Activated CD8-positive, alpha-beta T cell treated with anti-CD3 and anti-CD28 coated beads for 36 hours (primary cell): ENCODE data around the gene USP17L28. TPM values are rescaled to one million over a fixed set of nuclear protein-coding genes. Genes with fewer than 3 reads are reported as not detected.
"Not testable (repeated sequence)": the region's sequence is repeated elsewhere in the genome, so short reads cannot be mapped to it uniquely, and the experiment has no call there.

Source experiments
- ATAC-seq: fragments of 200-7000 bp; cut with Tn5 transposase; one replicate; pipeline ENCODE4 v1.10.0; 2021; ENCODE audit warnings: mild to moderate bottlenecking, moderate library complexity
- CTCF ChIA-PET: fragments of 350-600 bp; sonication (Branson Sonifier 250); formaldehyde crosslinking; loops from one replicate; lab custom pipeline; 2021; ENCODE audit warnings: antibody characterized with exemption; lab: Charles Lee
- POLR2A ChIA-PET: fragments of 350-600 bp; sonication (Branson Sonifier 250); formaldehyde crosslinking; loops from one replicate; lab custom pipeline; 2021; ENCODE audit warnings: antibody characterized with exemption; lab: Charles Lee
- DNase-seq: peaks from one replicate; pipeline ENCODE4 v3.0.0-alpha.2; 2020
- H3K27ac Mint-ChIP-seq: one replicate; pipeline ENCODE4 v1.8.0; 2021; ENCODE audit warnings: mild to moderate bottlenecking, mixed read lengths
- H3K27me3 Mint-ChIP-seq: one replicate; pipeline ENCODE4 v1.8.0; 2021; ENCODE audit warnings: mixed read lengths
- H3K36me3 Mint-ChIP-seq: one replicate; pipeline ENCODE4 v1.8.0; 2021; ENCODE audit warnings: low read depth, mixed read lengths
- H3K4me1 Mint-ChIP-seq: one replicate; pipeline ENCODE4 v1.8.0; 2021; ENCODE audit warnings: low read depth, mixed read lengths
- H3K4me3 Mint-ChIP-seq: one replicate; pipeline ENCODE4 v1.8.0; 2021; ENCODE audit warnings: mild to moderate bottlenecking, moderate library complexity, mixed read lengths
- H3K9me3 Mint-ChIP-seq: one replicate; pipeline ENCODE4 v1.8.0; 2021; ENCODE audit warnings: mixed read lengths
- intact Hi-C: fragments of 100-400 bp; cut with micrococcal nuclease; formaldehyde crosslinking; loops from one replicate; pipeline ENCODE4 v1.10.0; 2022
- total RNA-seq, 2 experiments: library from RNA; stranded (reverse); gene quantifications; one replicate each; pipeline ENCODE4 v1.2.3, GENCODE V29; 2021

Gene USP17L28, protein sequence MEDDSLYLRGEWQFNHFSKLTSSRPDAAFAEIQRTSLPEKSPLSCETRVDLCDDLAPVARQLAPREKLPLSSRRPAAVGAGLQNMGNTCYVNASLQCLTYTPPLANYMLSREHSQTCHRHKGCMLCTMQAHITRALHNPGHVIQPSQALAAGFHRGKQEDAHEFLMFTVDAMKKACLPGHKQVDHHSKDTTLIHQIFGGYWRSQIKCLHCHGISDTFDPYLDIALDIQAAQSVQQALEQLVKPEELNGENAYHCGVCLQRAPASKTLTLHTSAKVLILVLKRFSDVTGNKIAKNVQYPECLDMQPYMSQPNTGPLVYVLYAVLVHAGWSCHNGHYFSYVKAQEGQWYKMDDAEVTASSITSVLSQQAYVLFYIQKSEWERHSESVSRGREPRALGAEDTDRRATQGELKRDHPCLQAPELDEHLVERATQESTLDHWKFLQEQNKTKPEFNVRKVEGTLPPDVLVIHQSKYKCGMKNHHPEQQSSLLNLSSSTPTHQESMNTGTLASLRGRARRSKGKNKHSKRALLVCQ
- total RNA-seq, result not detected

DNA sequence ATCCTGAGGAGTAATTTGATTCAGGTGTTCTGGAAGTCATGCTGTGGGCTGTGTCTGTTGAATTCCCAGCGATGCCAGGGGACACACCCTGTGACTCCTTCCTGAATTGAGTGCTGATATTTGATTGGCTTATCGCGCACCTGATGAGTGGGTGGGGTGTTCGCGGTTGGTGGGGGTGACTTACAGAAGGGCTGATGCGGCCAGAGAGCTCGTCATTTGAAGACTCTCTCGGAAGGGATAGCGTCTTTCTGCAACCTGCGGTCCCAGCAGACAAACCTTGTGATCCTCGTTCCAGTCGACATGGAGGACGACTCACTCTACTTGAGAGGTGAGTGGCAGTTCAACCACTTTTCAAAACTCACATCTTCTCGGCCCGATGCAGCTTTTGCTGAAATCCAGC lies at the start of gene USP17L28:
TSS of gene USP17L28 (plus strand) at position 301 of the 400 bp plus-strand sequence. CDS start at position 301, 0 bp downstream.
- DNase-seq, POLR2A ChIA-PET, H3K4me1 Mint-ChIP-seq, H3K27ac Mint-ChIP-seq, H3K36me3 Mint-ChIP-seq, CTCF ChIA-PET, H3K4me3 Mint-ChIP-seq, H3K9me3 Mint-ChIP-seq, intact Hi-C loops, ATAC-seq, H3K27me3 Mint-ChIP-seq: not testable (repeated sequence)

DNA sequence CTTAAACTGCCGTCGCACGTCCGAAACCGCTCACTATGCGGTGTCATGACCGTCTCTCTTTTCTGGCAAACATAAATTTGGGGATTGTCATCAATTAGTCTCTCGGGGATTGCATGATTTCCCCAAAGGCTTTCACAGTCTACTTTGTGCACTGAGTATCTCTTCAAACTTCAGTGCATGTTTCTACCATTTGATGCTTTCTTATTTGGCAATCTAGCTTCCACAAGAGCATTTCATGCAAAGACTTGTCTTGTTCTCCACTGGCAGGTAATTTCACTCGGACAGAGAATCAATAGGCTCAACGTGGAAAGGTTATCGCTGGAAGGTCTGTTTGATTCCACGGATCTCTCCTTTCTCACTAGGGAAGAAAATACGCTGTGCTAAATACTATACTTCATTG lies 24.5 kb upstream of the USP17L28 start:
- POLR2A ChIA-PET, H3K27ac Mint-ChIP-seq, H3K4me1 Mint-ChIP-seq, ATAC-seq, DNase-seq, H3K4me3 Mint-ChIP-seq, H3K9me3 Mint-ChIP-seq, H3K36me3 Mint-ChIP-seq, CTCF ChIA-PET, intact Hi-C loops, H3K27me3 Mint-ChIP-seq: not testable (repeated sequence)

DNA sequence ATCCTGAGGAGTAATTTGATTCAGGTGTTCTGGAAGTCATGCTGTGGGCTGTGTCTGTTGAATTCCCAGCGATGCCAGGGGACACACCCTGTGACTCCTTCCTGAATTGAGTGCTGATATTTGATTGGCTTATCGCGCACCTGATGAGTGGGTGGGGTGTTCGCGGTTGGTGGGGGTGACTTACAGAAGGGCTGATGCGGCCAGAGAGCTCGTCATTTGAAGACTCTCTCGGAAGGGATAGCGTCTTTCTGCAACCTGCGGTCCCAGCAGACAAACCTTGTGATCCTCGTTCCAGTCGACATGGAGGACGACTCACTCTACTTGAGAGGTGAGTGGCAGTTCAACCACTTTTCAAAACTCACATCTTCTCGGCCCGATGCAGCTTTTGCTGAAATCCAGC lies 23.8 kb upstream of the USP17L28 start, which contains the start of gene USP17L24:
TSS of gene USP17L24 (plus strand) at position 301 of the 400 bp plus-strand sequence. CDS start at position 301, 0 bp downstream.
- H3K27me3 Mint-ChIP-seq, POLR2A ChIA-PET, H3K4me3 Mint-ChIP-seq, H3K27ac Mint-ChIP-seq, DNase-seq, intact Hi-C loops, H3K4me1 Mint-ChIP-seq, H3K36me3 Mint-ChIP-seq, ATAC-seq, CTCF ChIA-PET, H3K9me3 Mint-ChIP-seq: not testable (repeated sequence)

DNA sequence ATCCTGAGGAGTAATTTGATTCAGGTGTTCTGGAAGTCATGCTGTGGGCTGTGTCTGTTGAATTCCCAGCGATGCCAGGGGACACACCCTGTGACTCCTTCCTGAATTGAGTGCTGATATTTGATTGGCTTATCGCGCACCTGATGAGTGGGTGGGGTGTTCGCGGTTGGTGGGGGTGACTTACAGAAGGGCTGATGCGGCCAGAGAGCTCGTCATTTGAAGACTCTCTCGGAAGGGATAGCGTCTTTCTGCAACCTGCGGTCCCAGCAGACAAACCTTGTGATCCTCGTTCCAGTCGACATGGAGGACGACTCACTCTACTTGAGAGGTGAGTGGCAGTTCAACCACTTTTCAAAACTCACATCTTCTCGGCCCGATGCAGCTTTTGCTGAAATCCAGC lies 19.1 kb upstream of the USP17L28 start, which contains the start of gene USP17L25:
TSS of gene USP17L25 (plus strand) at position 301 of the 400 bp plus-strand sequence. CDS start at position 301, 0 bp downstream.
- intact Hi-C loops, CTCF ChIA-PET, H3K4me3 Mint-ChIP-seq, H3K4me1 Mint-ChIP-seq, ATAC-seq, H3K27ac Mint-ChIP-seq, DNase-seq, H3K36me3 Mint-ChIP-seq, H3K9me3 Mint-ChIP-seq, POLR2A ChIA-PET, H3K27me3 Mint-ChIP-seq: not testable (repeated sequence)

DNA sequence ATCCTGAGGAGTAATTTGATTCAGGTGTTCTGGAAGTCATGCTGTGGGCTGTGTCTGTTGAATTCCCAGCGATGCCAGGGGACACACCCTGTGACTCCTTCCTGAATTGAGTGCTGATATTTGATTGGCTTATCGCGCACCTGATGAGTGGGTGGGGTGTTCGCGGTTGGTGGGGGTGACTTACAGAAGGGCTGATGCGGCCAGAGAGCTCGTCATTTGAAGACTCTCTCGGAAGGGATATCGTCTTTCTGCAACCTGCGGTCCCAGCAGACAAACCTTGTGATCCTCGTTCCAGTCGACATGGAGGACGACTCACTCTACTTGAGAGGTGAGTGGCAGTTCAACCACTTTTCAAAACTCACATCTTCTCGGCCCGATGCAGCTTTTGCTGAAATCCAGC lies 14.3 kb upstream of the USP17L28 start, which contains the start of gene USP17L26:
TSS of gene USP17L26 (plus strand) at position 301 of the 400 bp plus-strand sequence. CDS start at position 301, 0 bp downstream.
- H3K27me3 Mint-ChIP-seq, DNase-seq, H3K27ac Mint-ChIP-seq, H3K36me3 Mint-ChIP-seq, H3K4me3 Mint-ChIP-seq, POLR2A ChIA-PET, intact Hi-C loops, H3K9me3 Mint-ChIP-seq, ATAC-seq, H3K4me1 Mint-ChIP-seq, CTCF ChIA-PET: not testable (repeated sequence)

DNA sequence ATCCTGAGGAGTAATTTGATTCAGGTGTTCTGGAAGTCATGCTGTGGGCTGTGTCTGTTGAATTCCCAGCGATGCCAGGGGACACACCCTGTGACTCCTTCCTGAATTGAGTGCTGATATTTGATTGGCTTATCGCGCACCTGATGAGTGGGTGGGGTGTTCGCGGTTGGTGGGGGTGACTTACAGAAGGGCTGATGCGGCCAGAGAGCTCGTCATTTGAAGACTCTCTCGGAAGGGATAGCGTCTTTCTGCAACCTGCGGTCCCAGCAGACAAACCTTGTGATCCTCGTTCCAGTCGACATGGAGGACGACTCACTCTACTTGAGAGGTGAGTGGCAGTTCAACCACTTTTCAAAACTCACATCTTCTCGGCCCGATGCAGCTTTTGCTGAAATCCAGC lies 9.6 kb upstream of the USP17L28 start, which contains the start of gene USP17L5:
TSS of gene USP17L5 (plus strand) at position 301 of the 400 bp plus-strand sequence. CDS start at position 301, 0 bp downstream.
- DNase-seq, ATAC-seq, H3K4me1 Mint-ChIP-seq, H3K27me3 Mint-ChIP-seq, H3K9me3 Mint-ChIP-seq, H3K36me3 Mint-ChIP-seq, CTCF ChIA-PET, intact Hi-C loops, H3K27ac Mint-ChIP-seq, H3K4me3 Mint-ChIP-seq, POLR2A ChIA-PET: not testable (repeated sequence)

DNA sequence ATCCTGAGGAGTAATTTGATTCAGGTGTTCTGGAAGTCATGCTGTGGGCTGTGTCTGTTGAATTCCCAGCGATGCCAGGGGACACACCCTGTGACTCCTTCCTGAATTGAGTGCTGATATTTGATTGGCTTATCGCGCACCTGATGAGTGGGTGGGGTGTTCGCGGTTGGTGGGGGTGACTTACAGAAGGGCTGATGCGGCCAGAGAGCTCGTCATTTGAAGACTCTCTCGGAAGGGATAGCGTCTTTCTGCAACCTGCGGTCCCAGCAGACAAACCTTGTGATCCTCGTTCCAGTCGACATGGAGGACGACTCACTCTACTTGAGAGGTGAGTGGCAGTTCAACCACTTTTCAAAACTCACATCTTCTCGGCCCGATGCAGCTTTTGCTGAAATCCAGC lies 4.8 kb upstream of the USP17L28 start, which contains the start of gene USP17L27:
TSS of gene USP17L27 (plus strand) at position 301 of the 400 bp plus-strand sequence. CDS start at position 301, 0 bp downstream.
- CTCF ChIA-PET, H3K27ac Mint-ChIP-seq, DNase-seq, H3K9me3 Mint-ChIP-seq, H3K27me3 Mint-ChIP-seq, H3K4me1 Mint-ChIP-seq, H3K4me3 Mint-ChIP-seq, intact Hi-C loops, H3K36me3 Mint-ChIP-seq, ATAC-seq, POLR2A ChIA-PET: not testable (repeated sequence)

DNA sequence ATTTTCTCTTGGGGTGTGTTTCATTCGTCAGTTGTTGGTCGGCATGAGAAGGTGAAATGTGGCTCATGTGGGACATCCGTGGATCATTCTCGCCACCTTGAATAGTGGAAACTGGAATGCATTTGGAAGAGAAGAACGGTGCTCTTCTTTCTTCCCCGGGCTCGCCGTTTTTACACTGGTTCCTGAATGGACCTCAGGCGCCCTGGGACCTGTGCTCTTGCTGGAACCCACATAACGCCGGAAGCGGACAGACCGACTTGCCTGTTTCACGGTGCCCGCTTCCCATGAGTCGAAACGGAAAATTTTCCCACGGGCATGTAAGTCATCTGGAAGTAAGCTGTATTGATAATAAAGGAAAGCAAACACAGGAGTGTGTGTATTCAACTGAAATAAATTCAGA lies 2.2 kb downstream of the USP17L28 start:
- H3K27ac Mint-ChIP-seq, DNase-seq, intact Hi-C loops, POLR2A ChIA-PET, ATAC-seq, CTCF ChIA-PET, H3K4me1 Mint-ChIP-seq, H3K36me3 Mint-ChIP-seq, H3K4me3 Mint-ChIP-seq, H3K27me3 Mint-ChIP-seq, H3K9me3 Mint-ChIP-seq: not testable (repeated sequence)

DNA sequence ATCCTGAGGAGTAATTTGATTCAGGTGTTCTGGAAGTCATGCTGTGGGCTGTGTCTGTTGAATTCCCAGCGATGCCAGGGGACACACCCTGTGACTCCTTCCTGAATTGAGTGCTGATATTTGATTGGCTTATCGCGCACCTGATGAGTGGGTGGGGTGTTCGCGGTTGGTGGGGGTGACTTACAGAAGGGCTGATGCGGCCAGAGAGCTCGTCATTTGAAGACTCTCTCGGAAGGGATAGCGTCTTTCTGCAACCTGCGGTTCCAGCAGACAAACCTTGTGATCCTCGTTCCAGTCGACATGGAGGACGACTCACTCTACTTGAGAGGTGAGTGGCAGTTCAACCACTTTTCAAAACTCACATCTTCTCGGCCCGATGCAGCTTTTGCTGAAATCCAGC lies 4.6 kb downstream of the USP17L28 start, which contains the start of gene USP17L29:
TSS of gene USP17L29 (plus strand) at position 301 of the 400 bp plus-strand sequence. CDS start at position 301, 0 bp downstream.
- CTCF ChIA-PET, intact Hi-C loops, ATAC-seq: not testable (repeated sequence)

DNA sequence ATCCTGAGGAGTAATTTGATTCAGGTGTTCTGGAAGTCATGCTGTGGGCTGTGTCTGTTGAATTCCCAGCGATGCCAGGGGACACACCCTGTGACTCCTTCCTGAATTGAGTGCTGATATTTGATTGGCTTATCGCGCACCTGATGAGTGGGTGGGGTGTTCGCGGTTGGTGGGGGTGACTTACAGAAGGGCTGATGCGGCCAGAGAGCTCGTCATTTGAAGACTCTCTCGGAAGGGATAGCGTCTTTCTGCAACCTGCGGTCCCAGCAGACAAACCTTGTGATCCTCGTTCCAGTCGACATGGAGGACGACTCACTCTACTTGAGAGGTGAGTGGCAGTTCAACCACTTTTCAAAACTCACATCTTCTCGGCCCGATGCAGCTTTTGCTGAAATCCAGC lies 14.1 kb downstream of the USP17L28 start, which contains the start of gene USP17L30:
TSS of gene USP17L30 (plus strand) at position 301 of the 400 bp plus-strand sequence. CDS start at position 301, 0 bp downstream.
- CTCF ChIA-PET, H3K9me3 Mint-ChIP-seq, H3K27ac Mint-ChIP-seq, ATAC-seq, H3K27me3 Mint-ChIP-seq, POLR2A ChIA-PET, H3K4me3 Mint-ChIP-seq, H3K4me1 Mint-ChIP-seq, intact Hi-C loops, DNase-seq, H3K36me3 Mint-ChIP-seq: not testable (repeated sequence)

More for the DNA sequence above, 4.6 kb downstream of the USP17L28 start, which contains the start of gene USP17L29:
- POLR2A ChIA-PET, H3K27ac Mint-ChIP-seq, DNase-seq, H3K27me3 Mint-ChIP-seq, H3K4me3 Mint-ChIP-seq, H3K4me1 Mint-ChIP-seq, H3K36me3 Mint-ChIP-seq, H3K9me3 Mint-ChIP-seq: not testable (repeated sequence)

DNA sequence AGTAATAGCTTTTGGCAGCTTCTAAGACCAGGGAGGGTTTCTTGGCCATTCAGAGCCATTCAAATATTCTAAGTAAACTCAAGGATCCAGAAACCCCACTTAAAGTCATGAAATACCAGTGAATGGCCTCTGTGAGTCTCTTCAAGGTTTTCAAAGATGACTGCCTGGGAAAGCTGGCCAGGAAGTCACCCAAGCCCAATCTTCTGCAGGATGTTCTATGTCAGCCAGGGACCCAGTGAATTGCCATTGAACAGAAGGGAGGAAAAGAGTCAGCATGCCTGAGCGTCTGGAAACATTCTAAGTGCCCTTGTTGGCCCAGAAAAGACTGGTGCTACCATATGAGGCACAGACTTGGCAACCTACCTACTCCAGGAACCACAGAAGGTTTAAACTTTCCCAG lies 31.2 kb downstream of the USP17L28 start:
- ChIA-PET POLR2A (interaction anchor here (0.6 kb wide), 1 partner anchor 276 kb away, joined by 3 read pairs; no protein-coding TSS in a partner anchor), CTCF (interaction anchor here (1.4 kb wide), 1 partner anchor 379 kb away, joined by 4 read pairs; no protein-coding TSS in a partner anchor)
- ATAC-seq, intact Hi-C loops, H3K4me1 Mint-ChIP-seq, DNase-seq, H3K4me3 Mint-ChIP-seq, H3K36me3 Mint-ChIP-seq, H3K27ac Mint-ChIP-seq, H3K9me3 Mint-ChIP-seq, H3K27me3 Mint-ChIP-seq: not testable (repeated sequence)
